IMR-90 (cell line): ENCODE measurements around the gene EPS15. TPM values are rescaled to one million over a fixed set of nuclear protein-coding genes. Genes with fewer than 3 reads are reported as not detected.
"Not testable (repeated sequence)": the region's sequence is repeated elsewhere in the genome, so short reads cannot be mapped to it uniquely, and the experiment has no call there.

Experiments used
- ATAC-seq: fragments of 200-7000 bp; cut with Tn5 transposase; 2 replicates; pipeline ENCODE4 v1.9.1; 2020; ENCODE audit warnings: low read depth, mild to moderate bottlenecking, moderate library complexity
- BruUV-seq: library from RNA; stranded (reverse); fragments of 400-500 nt; replicated peaks from 2 replicates; lab custom pipeline; 2021; lab: Mats Ljungman, UMichigan
- CTCF ChIA-PET: fragments of 300-600 bp; formaldehyde crosslinking; extraction: SDS; loops from one replicate; lab custom pipeline; 2021; ENCODE audit warnings: antibody characterized with exemption; lab: Yijun Ruan, JAX
- POLR2A ChIA-PET: fragments of 300-600 bp; sonication (Branson Sonifier 250); formaldehyde crosslinking; loops from one replicate; lab custom pipeline; 2022; ENCODE audit warnings: antibody characterized with exemption; ENCODE audit not compliant: unreplicated experiment; lab: Charles Lee
- DNase-seq: peaks from one replicate; pipeline ENCODE4 v3.0.0; 2013
- H2AFZ ChIP-seq: replicated peaks from 2 replicates; pipeline ENCODE3; 2013; ENCODE audit warnings: low read length, mild to moderate bottlenecking; ENCODE audit not compliant: poor library complexity
- H2AK5ac ChIP-seq: 2 replicates; pipeline ENCODE4 v1.6.1; 2013; ENCODE audit warnings: low read depth, low read length, inconsistent platforms
- H2AK9ac ChIP-seq: replicated peaks from 2 replicates; pipeline ENCODE3; 2013; ENCODE audit warnings: mild to moderate bottlenecking, low read depth, low read length, moderate library complexity; ENCODE audit not compliant: poor library complexity
- H2BK120ac ChIP-seq: 2 replicates; pipeline ENCODE4 v1.6.1; 2013; ENCODE audit warnings: low read depth, low read length, inconsistent platforms
- H2BK15ac ChIP-seq: 3 replicates; pipeline ENCODE4 v1.6.1; 2013; ENCODE audit warnings: low read depth, low read length, inconsistent platforms
- H2BK20ac ChIP-seq: 2 replicates; pipeline ENCODE4 v1.6.1; 2013; ENCODE audit warnings: low read depth, mild to moderate bottlenecking, inconsistent platforms, low read length, moderate library complexity
- H2BK5ac ChIP-seq: 2 replicates; pipeline ENCODE4 v1.6.1; 2013; ENCODE audit warnings: mild to moderate bottlenecking, low read depth, low read length, inconsistent platforms; ENCODE audit not compliant: poor library complexity, severe bottlenecking
- H3K14ac ChIP-seq: replicated peaks from 2 replicates; pipeline ENCODE4 v1.6.1; 2013; ENCODE audit warnings: low read depth, low read length, inconsistent platforms
- H3K18ac ChIP-seq: 2 replicates; pipeline ENCODE4 v1.6.1; 2013; ENCODE audit warnings: low read depth, low read length, control low read depth
- H3K23ac ChIP-seq: 2 replicates; pipeline ENCODE4 v1.6.1; 2013; ENCODE audit warnings: low read depth, low read length, inconsistent platforms
- H3K27ac ChIP-seq: 2 replicates; pipeline ENCODE4 v1.5.1; 2013; ENCODE audit warnings: mild to moderate bottlenecking, control low read depth, low read length; ENCODE audit not compliant: insufficient read depth
- H3K27me3 ChIP-seq: 2 replicates; pipeline ENCODE4 v1.6.1; 2013; ENCODE audit warnings: low read length; ENCODE audit not compliant: control insufficient read depth, insufficient read depth
- H3K36me3 ChIP-seq: 2 replicates; pipeline ENCODE4 v1.6.1; 2013; ENCODE audit warnings: low read length, mixed read lengths; ENCODE audit not compliant: control insufficient read depth, insufficient read depth
- H3K4ac ChIP-seq: 2 replicates; pipeline ENCODE4 v1.6.1; 2013; ENCODE audit warnings: low read depth, low read length, inconsistent platforms
- H3K4me1 ChIP-seq: 2 replicates; pipeline ENCODE4 v1.6.1; 2013; ENCODE audit warnings: low read length, mixed read lengths; ENCODE audit not compliant: control insufficient read depth, insufficient read depth
- H3K4me2 ChIP-seq: 2 replicates; pipeline ENCODE4 v1.6.1; 2013; ENCODE audit warnings: low read depth, mild to moderate bottlenecking, control low read depth, low read length, moderate library complexity
- H3K4me3 ChIP-seq: 2 replicates; pipeline ENCODE4 v1.5.1; 2013; ENCODE audit warnings: low read depth, mild to moderate bottlenecking, control low read depth, low read length, moderate library complexity; ENCODE audit not compliant: insufficient read depth
- H3K56ac ChIP-seq: 2 replicates; pipeline ENCODE4 v1.6.1; 2013; ENCODE audit warnings: low read length, inconsistent platforms; ENCODE audit not compliant: insufficient read depth; ENCODE audit errors: extremely low read depth
- H3K79me1 ChIP-seq, 2 experiments: 2 replicates each; pipeline ENCODE4 v1.6.1; 2013; ENCODE audit warnings: low read length in 2 of 2, inconsistent platforms in 1 of 2, low read depth in 1 of 2
- H3K9ac ChIP-seq: 2 replicates; pipeline ENCODE4 v1.6.1; 2013; ENCODE audit warnings: low read depth, low read length, control low read depth
- H3K9me1 ChIP-seq: 2 replicates; pipeline ENCODE4 v1.6.1; 2013; ENCODE audit warnings: low read length, inconsistent platforms; ENCODE audit not compliant: insufficient read depth
- H3K9me3 ChIP-seq: 2 replicates; pipeline ENCODE4 v1.6.1; 2013; ENCODE audit warnings: low read length; ENCODE audit not compliant: control insufficient read depth, insufficient read depth
- H4K20me1 ChIP-seq: 2 replicates; pipeline ENCODE4 v1.6.1; 2013; ENCODE audit warnings: low read length, inconsistent platforms; ENCODE audit not compliant: insufficient read depth
- H4K5ac ChIP-seq: 2 replicates; pipeline ENCODE4 v1.6.1; 2013; ENCODE audit warnings: mild to moderate bottlenecking, low read depth, low read length, control low read depth
- H4K8ac ChIP-seq, 2 experiments: 2 replicates each; pipeline ENCODE4 v1.6.1; 2013; ENCODE audit warnings: low read depth in 2 of 2, low read length in 2 of 2, control low read depth in 1 of 2, inconsistent platforms in 1 of 2
- H4K91ac ChIP-seq: 2 replicates; pipeline ENCODE4 v1.6.1; 2013; ENCODE audit warnings: low read depth, low read length, inconsistent platforms; ENCODE audit not compliant: insufficient read depth
- ELK1 ChIP-seq: fragments of 150-350 bp; IDR thresholded peaks from 2 replicates; pipeline ENCODE4 v1.6.1; 2016; ENCODE audit warnings: low read depth, mild to moderate bottlenecking, low read length, moderate library complexity, borderline replicate concordance
- FOS ChIP-seq: fragments of 150-350 bp; IDR thresholded peaks from 2 replicates; pipeline ENCODE4 v1.6.1; 2016; ENCODE audit warnings: low read depth, low read length
- MAFK ChIP-seq: IDR thresholded peaks from 2 replicates; pipeline ENCODE4 v1.6.1; 2012; ENCODE audit warnings: low read depth, low read length, improper control_type of control experiment
- MAZ ChIP-seq: IDR thresholded peaks from 2 replicates; pipeline ENCODE4 v1.6.1; 2012; ENCODE audit warnings: low read depth, mild to moderate bottlenecking, low read length, improper control_type of control experiment, moderate library complexity, borderline replicate concordance
- RAD21 ChIP-seq: IDR thresholded peaks from 2 replicates; pipeline ENCODE4 v1.6.1; 2012; ENCODE audit warnings: low read length, improper control_type of control experiment
- SMC3 ChIP-seq: fragments of 150-350 bp; IDR thresholded peaks from 2 replicates; pipeline ENCODE4 v1.6.1; 2016; ENCODE audit warnings: low read depth, mild to moderate bottlenecking, antibody characterized with exemption, low read length, moderate library complexity
- whole genome bisulfite sequencing, 2 experiments: methylation state at CpG; one replicate each; pipeline versions ENCODE4 v1.1.5 to v1.1.7; 2013; ENCODE audit warnings: missing lambda C conversion rate in 2 of 2; ENCODE audit not compliant: insufficient read length in 1 of 2; ENCODE audit errors: extremely low coverage in 2 of 2; 5-methylcytosine and 5-hydroxymethylcytosine counted together
- dilution Hi-C: fragments of 300-500 bp; cut with HindIII; formaldehyde crosslinking; loops from one replicate; pipeline ENCODE4 v1.14.3; 2018; ENCODE audit warnings: low sequenced_read_pairs; ENCODE audit not compliant: unreplicated experiment
- in situ Hi-C: fragments of 300-500 bp; cut with MboI; formaldehyde crosslinking; loops from 3 replicates; pipeline ENCODE4 v1.14.3; 2019; ENCODE audit warnings: low sequenced_read_pairs, inconsistent platforms, mixed read lengths
- intact Hi-C: fragments of 100-400 bp; cut with micrococcal nuclease; formaldehyde crosslinking; loops from 2 replicates; pipeline ENCODE4 v1.10.0; 2022
- polyA plus RNA-seq, 3 experiments: library from polyadenylated mRNA; depleted of rRNA; stranded (reverse); fragments of >200 nt; gene quantifications; 2 replicates each; pipeline ENCODE4 v1.2.3, GENCODE V29; 2012; ENCODE audit warnings: low replicate concordance in 1 of 3
- total RNA-seq: library from RNA; depleted of rRNA; stranded (reverse); fragments of >200 nt; gene quantifications from 2 replicates; pipeline ENCODE4 v1.2.3, GENCODE V29; 2012

EPS15 gene
- total and polyA plus RNA-seq, 2 of the 4 experiments (the other 2 are of a cell fraction): 17.6 to 38.0 TPM

GRCh38 chr1:51415963-51416362 lies 103.1 kb downstream of the EPS15 start (continued):
- TF ChIP-seq FOS: no peak

- no peak for ATAC-seq
- POLR2A ChIA-PET: no interaction called here
- no peak overlapping the region for H3K4me2 ChIP-seq
- H2AFZ ChIP-seq: no peak overlapping the region
- H3K4me3 ChIP-seq: no peak overlapping the region
- no peak overlapping the region for H2AK9ac ChIP-seq
- H3K27me3 ChIP-seq: no peaks in the 10 kb centered on the region
- no peak overlapping the region for H3K14ac ChIP-seq
- H3K36me3 ChIP-seq: no peaks in the 10 kb centered on the region
- H2BK15ac ChIP-seq: no peak overlapping the region
- CTCF ChIA-PET: no interaction called here
- H3K9me1 ChIP-seq: peaks cover 4% of the 10 kb centered on the region; the same call in 1 of the 2 replicates
- no peak overlapping the region for H4K8ac ChIP-seq
- H4K91ac ChIP-seq: no peak overlapping the region
- intact Hi-C loops: no loop called here
- H3K27ac ChIP-seq: no peak overlapping the region
- TF ChIP-seq MAFK (no peak), RAD21 (no peak), SMC3 (no peak), ELK1 (no peak), FOS (no peak), MAZ (no peak)
- H3K4me1 ChIP-seq: peaks cover 7% of the 10 kb centered on the region; the same call in 1 of the 2 replicates
- no peak overlapping the region for H3K56ac ChIP-seq
- H2BK20ac ChIP-seq: no peak overlapping the region
- H4K20me1 ChIP-seq: no peaks in the 10 kb centered on the region
- H3K9ac ChIP-seq: no peak overlapping the region
- in situ Hi-C loops: no loop called here
- no peak for DNase-seq
- no TSS peak for BruUV-seq
- dilution Hi-C loops: no loop called here
- peaks cover 7 to 24% of the 10 kb centered on the region in 2 experiments; a peak in 3 of 4 replicates for H3K79me1 ChIP-seq
- H2BK120ac ChIP-seq: no peak overlapping the region
- no peaks in the 10 kb centered on the region for H3K9me3 ChIP-seq
- no peak overlapping the region for H2AK5ac ChIP-seq
- H3K23ac ChIP-seq: no peak overlapping the region
- H4K5ac ChIP-seq: no peak overlapping the region
- H3K4ac ChIP-seq: no peak overlapping the region
- no peak overlapping the region for H3K18ac ChIP-seq
- no peak overlapping the region for H2BK5ac ChIP-seq
Observed at GRCh38 chr1:51414811-51415210, 104.3 kb downstream of the EPS15 start.

GRCh38 chr1:51411820-51412219 lies 107.2 kb downstream of the EPS15 start:
- H4K5ac ChIP-seq, H2BK120ac ChIP-seq, H3K18ac ChIP-seq, H4K8ac ChIP-seq, H2BK5ac ChIP-seq, DNase-seq, H3K9me3 ChIP-seq, H3K4me1 ChIP-seq, CTCF ChIA-PET, in situ Hi-C loops, H3K27ac ChIP-seq, POLR2A ChIA-PET, H2AFZ ChIP-seq, H4K91ac ChIP-seq, dilution Hi-C loops, H3K36me3 ChIP-seq, H3K14ac ChIP-seq, H2AK5ac ChIP-seq, H2BK15ac ChIP-seq, H3K4me3 ChIP-seq, H3K56ac ChIP-seq, H3K4ac ChIP-seq, H3K23ac ChIP-seq, H3K27me3 ChIP-seq, H3K9ac ChIP-seq, intact Hi-C loops, H2BK20ac ChIP-seq, H3K4me2 ChIP-seq, H4K20me1 ChIP-seq, H2AK9ac ChIP-seq, ATAC-seq, BruUV-seq, H3K9me1 ChIP-seq: not testable (repeated sequence)
- H3K79me1 ChIP-seq: peaks cover 3 to 14% of the 10 kb centered on the region in 2 experiments; a peak in 3 of 4 replicates
- 83% methylated on average over 1 of the region's 5 CpGs; no CpG with 5 or more reads in 1 of the 2 experiments for WGBS, 2 experiments
